Midbrain (tissue), 1 donor: ENCODE measurements around the gene RNF152.
"Not testable (repeated sequence)": the region's sequence is repeated elsewhere in the genome, so short reads cannot be mapped to it uniquely, and the experiment has no call there.

Experiments used
- DNase-seq: peaks from one replicate; lab custom pipeline; 2025; lab: John Stamatoyannopoulos, UW

Gene RNF152

DNA sequence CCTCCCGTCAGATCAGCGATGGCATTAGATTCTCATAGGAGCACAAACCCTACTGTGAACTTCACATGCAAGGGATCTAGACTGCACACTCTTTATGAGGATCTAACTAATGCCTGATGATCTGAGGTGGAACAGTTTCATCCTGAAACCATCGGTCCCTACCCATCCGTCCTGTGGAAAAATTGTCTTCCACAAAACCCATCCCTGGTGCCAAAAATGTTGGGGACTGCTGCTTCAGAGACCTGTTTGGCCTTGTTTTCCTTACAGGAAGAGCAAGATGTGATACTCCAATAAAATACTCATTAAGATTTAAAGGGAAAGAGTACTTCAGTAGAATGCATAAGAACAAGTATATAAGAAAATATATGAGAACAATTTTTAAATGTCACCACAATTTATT, 71.1 kb downstream of the RNF152 start:
- DNase-seq, result no peak

- DNase-seq, result no peak
Measured at GRCh38 chr18:61820882-61821281, 71.9 kb downstream of the RNF152 start.

DNA sequence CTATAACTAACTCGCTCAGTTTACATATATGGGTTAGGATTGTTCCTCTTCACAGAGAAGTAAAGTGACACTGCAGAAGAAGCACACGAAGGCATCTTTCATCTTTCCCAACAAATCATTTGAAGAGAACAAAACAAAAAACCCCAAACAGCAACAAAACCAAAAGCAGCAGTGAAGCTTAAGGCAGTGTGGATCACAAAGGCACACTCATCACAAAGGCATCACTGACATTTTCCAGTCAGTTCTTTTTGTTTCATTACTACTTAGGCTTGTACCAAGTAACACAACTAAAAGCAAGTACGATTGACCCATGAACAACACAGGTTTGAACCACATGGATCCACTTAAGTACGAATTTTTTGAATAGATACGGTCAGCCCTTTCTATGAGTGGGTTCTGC, 75.7 kb downstream of the RNF152 start:
- no peak for DNase-seq

GRCh38 chr18:61815885-61816470, 76.8 kb downstream of the RNF152 start:
- no peak for DNase-seq

GRCh38 chr18:61808286-61808685, 84.5 kb downstream of the RNF152 start:
- DNase-seq, result no peak

DNA sequence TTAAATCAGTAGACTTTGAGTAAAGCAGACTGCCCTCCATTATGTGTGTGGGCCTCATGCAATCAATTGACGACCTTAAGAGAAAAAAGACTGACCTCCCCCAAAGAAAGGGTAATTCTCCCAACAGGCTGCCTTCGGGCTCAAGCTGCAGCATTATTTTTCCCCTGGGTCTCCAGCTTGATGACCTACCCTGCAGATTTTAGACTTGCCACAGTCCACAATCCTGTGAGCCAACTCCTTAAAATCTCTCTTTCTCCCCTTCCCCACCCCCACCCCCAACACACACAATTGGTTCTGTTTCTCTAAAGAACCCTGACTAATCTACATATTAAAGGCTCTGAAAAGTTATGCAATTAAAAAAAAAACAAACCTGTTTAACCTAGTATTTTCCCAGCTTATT, 89.4 kb downstream of the RNF152 start:
- DNase-seq, result no peak

DNA sequence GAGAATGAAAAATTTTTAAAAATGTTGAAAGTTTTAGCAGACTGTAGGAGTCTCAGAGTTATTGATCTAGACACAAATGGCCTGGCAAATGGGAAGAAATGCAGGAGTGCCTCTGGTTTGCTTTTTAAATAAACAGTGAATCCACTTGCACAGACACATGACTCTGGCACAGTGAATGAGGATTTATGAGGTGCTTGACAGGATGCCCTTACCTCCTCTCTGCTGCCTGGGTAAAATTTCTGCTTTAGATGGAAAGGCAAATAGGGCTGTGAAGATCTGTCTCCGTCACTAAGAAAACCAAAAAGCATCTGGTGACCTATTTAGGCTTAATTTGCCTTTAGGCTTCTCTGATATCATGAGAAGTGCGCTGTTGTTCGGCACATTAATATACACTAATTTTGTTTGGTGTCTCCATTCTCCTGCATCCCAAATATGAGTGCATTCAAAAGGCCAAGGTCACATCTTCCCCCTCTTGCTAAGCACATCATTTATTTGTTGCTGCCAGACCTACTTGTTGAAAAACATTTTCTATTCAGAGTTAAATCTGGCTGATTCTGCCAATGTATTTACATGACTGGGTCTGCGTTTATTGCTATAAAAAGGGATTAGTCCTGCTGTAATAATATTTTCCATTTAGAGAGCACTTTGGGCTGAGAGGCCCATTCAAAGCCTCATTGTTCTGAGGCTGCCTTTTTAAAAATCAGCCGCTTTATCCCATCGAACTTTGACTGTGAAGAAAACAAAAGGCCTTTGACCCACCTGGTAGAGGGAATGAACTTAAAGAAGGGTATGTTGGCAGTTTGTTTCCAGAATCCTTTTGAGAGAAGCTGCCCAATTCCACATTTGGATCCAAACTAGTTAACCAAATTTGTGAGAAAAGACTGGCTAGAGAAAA, 94.9 kb downstream of the RNF152 start:
- no peak for DNase-seq

DNA sequence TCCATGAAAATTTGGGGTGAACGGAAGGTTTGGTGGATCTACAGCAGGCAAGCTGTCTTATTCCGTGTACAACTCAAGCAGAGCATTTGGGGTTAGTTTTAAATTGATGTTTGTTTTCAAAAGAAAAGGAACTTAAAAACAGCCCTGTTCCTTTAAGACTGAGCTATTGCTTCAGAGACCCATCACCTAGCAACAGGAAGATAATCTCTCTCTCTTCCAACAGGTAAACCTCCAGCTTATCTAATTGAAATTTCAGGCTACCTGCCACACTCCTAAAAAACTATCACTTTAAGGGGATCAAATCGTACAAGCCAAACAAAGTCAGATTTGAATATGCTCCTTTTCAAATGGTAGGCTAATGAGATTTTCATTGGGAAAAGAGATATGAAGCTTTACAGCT, 101.8 kb downstream of the RNF152 start:
- no peak for DNase-seq

DNA sequence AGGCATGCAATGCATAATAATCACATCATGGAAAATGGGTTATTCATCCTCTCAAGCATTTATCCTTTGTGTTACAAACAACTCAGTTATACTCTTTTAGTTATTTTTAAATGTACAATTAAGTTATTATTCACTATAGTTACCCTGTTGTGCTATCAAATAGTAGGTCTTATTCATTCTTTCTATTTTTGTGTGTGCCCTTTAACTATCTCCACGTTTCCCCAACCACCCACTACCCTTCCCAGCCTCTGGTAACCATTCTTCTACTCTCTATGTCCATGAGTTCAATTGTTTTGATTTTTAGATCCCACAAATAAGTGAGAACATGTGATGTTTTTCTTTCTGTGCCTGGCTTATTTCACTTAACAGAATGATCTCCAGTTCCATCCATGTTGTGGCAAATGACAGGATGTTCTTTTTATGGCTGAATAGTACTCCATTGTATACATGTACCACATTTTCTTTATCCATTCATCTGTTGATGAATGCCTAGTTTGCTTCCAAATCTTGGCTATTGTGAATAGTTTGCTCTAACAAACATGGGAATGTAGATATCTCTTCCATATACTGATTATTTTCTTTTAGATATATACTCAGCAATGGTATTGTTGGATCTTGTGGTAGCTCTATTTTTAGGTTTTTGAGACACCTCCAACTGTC, 105.7 kb downstream of the RNF152 start:
- DNase-seq, result not testable (repeated sequence)

- no peak for DNase-seq
Measured at GRCh38 chr18:61785588-61785987, 107.2 kb downstream of the RNF152 start.

GRCh38 chr18:61784834-61785233, 108.0 kb downstream of the RNF152 start:
- DNase-seq, result no peak

- DNase-seq, result no peak
Measured at GRCh38 chr18:61782545-61782944, 110.3 kb downstream of the RNF152 start.

GRCh38 chr18:61776201-61776600, 116.6 kb downstream of the RNF152 start:
- DNase-seq, result not testable (repeated sequence)

DNA sequence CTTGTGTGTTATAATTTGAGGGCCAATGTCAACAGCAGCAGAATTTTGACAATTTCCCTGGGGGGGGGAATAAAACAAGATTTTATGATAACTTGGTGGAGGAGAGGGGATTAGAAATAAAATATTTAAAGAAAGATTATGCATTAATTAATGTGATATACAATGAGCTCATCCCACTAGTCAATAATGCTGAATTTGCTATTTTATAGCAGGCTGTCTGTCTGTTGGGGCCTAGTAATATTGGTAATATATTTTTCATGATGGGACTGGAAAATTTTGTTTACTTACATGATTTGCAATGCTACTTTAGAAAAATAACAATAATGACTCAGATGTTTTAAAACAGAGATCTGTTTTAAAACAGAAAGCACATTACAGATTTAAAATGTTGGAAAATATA, 118.0 kb downstream of the RNF152 start:
- DNase-seq, result no peak

GRCh38 chr18:61772293-61772848, 120.4 kb downstream of the RNF152 start:
- no peak for DNase-seq

GRCh38 chr18:61771861-61772260, 120.9 kb downstream of the RNF152 start:
- DNase-seq, result no peak

DNA sequence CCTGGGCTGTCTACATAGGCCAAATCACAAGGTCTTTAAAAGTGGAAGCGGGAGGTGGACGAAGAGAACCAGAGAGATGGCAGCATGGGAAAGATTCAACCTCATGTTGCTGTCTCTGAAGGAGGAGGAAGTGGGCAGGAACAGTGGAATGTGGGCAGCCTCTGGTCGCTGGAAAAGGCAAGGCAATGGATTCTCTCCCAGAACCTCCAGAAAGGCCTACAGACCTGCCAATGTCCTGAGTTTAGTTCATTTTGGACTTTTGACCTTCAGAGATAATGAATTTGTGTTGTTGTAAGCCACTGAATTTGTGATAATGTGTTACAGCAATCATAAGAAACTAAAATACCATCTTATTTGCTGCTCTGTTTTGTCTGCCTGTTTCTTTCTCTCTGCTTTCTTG, 122.5 kb downstream of the RNF152 start:
- no peak for DNase-seq

GRCh38 chr18:61766266-61766884, 126.4 kb downstream of the RNF152 start:
- DNase-seq, result no peak

DNA sequence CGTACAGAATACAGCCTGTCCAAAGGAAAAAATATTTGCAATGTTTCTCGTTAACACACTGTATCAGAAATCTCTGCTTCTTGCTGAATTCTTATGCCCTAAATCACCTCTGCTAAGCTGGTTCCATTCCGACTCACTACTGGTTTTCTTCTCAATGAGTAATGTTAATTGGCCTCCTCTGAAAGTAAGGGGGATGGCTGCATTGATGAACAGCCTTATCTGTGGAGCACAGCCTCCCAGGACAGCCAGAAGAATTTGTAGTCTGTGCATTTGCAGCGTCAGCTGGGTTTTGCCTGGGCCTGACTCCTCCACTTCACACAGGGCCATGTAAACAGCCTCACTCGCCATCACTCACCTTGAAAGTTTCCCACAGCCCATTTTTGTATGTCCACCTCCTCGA, 127.7 kb downstream of the RNF152 start:
- no peak for DNase-seq

DNA sequence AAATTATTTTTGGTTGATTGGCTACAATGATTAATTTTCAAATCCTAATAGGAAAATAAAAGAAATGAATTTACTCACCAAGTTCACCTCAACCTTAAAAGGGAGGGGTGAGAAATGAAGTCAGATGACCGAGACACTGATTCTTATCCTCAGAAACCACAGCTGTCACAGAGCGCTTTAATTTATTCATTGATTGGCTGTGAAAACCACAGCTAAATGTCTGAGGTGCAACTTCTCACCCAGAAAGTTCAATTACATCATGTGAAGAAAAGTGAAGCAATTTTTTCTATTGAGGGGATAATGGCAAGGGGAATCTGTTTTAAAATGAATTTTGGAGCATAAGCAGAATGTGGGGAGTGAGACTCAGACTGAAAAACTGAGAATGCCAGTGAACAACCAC, 128.4 kb downstream of the RNF152 start:
- no peak for DNase-seq

DNA sequence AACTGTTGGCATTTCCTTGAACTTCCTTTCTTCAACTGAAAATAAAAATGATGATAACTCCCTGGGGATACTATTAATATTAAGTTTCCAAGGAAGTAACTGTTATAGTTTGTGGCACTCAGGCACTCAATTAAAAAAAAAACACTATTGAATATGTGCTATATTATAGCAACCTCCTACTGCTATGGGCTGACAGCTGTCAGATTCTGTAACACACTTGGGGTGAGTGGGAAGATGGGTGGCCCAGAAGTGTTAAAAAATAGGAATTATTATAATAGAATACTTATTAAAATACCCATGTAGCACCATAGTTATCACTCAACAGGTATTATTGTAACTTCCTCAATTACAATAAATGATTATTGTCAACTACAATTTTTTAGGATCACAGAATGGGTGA, 130.9 kb downstream of the RNF152 start:
- no peak for DNase-seq
